K562 (cell line): ENCODE results near the gene RGL4. TPM values are rescaled to one million over a fixed set of nuclear protein-coding genes. Genes with fewer than 3 reads are reported as not detected.

Experiments
- ATAC-seq: fragments of 200-7000 bp; cut with Tn5 transposase; 3 replicates; pipeline ENCODE4 v1.9.1; 2020; ENCODE audit warnings: moderate library complexity
- BruUV-seq: library from RNA; stranded (reverse); fragments of 400-500 nt; replicated peaks from 2 replicates; lab custom pipeline; 2021; lab: Mats Ljungman, UMichigan
- CTCF ChIA-PET: fragments of 300-600 bp; formaldehyde crosslinking; extraction: SDS; loops from one replicate; lab custom pipeline; 2021; ENCODE audit warnings: low intra/inter-chr PET ratio; lab: Yijun Ruan, JAX
- POLR2A ChIA-PET: fragments of 300-600, 350-650 bp; sonication (Branson Sonifier 250); formaldehyde crosslinking; extraction: SDS; loops from one replicate; lab custom pipeline; 2021; ENCODE audit warnings: antibody characterized with exemption, inconsistent platforms; lab: Yijun Ruan, JAX
- DNase-seq, 4 experiments: peaks; one replicate each; pipeline versions ENCODE4 v3.0.0 to v3.0.0-alpha.2; 2011 to 2018; ENCODE audit warnings: low spot score in 3 of 4, mixed read lengths in 3 of 4; ENCODE audit errors: extremely low read depth in 1 of 4
- FAIRE-seq: peaks from 2 replicates; lab custom pipeline; 2011; peaks lifted over from hg19 to GRCh38; lab: Jason Lieb, UNC
- H2AFZ ChIP-seq: 2 replicates; pipeline ENCODE4 v1.6.0; 2011; ENCODE audit warnings: low read depth, low read length, control low read depth, inconsistent platforms
- H3K27ac ChIP-seq: fragments of 200-600 bp; 3 replicates; pipeline ENCODE4 v1.8.0; 2011; ENCODE audit warnings: low read depth, mild to moderate bottlenecking, control low read depth, inconsistent platforms, low read length, moderate library complexity, mixed read lengths; ENCODE audit errors: extremely low read depth
- H3K27me3 ChIP-seq, 2 experiments: fragments of 300-600 bp in 1 of 2; 2 replicates in 1 of 2; 3 replicates in 1 of 2; pipeline versions ENCODE4 v1.6.0 to v1.8.0; 2011; ENCODE audit warnings: inconsistent platforms in 2 of 2, low read length in 2 of 2, mild to moderate bottlenecking in 1 of 2, mixed read lengths in 1 of 2, moderate library complexity in 1 of 2; ENCODE audit not compliant: control insufficient read depth in 2 of 2, insufficient read depth in 2 of 2
- H3K36me3 ChIP-seq: fragments of 300-600 bp; 3 replicates; pipeline ENCODE4 v1.8.0; 2011; ENCODE audit warnings: mild to moderate bottlenecking, low read length, inconsistent platforms; ENCODE audit not compliant: control insufficient read depth, insufficient read depth
- H3K4me1 ChIP-seq, 2 experiments: fragments of 200-600 bp in 1 of 2; replicated peaks in 1 of 2; 2 replicates in 1 of 2; 3 replicates in 1 of 2; pipeline versions ENCODE4 v1.5.1 to v1.8.0; 2011; ENCODE audit warnings: inconsistent platforms in 2 of 2, low read length in 2 of 2, mild to moderate bottlenecking in 1 of 2, mixed read lengths in 1 of 2, moderate library complexity in 1 of 2; ENCODE audit not compliant: control insufficient read depth in 2 of 2, insufficient read depth in 2 of 2
- H3K4me2 ChIP-seq: 2 replicates; pipeline ENCODE4 v1.6.1; 2011; ENCODE audit warnings: low read length, control low read depth, inconsistent platforms, mixed read lengths; ENCODE audit not compliant: insufficient read depth
- H3K4me3 ChIP-seq: fragments of 200-600 bp; sonication (generic), shearing (Covaris generic); 2 replicates; pipeline ENCODE4 v1.5.1; 2016; ENCODE audit warnings: control low read depth, inconsistent platforms
- H3K79me2 ChIP-seq: fragments of 200-600 bp; 3 replicates; pipeline ENCODE4 v1.8.0; 2011; ENCODE audit warnings: low read length, inconsistent platforms; ENCODE audit not compliant: control insufficient read depth, insufficient read depth
- H3K9ac ChIP-seq, 2 experiments: 2 replicates each; pipeline versions ENCODE4 v1.6.0 to v1.6.1; 2011; ENCODE audit warnings: low read depth in 2 of 2, low read length in 2 of 2, control low read depth in 1 of 2, inconsistent platforms in 1 of 2, mild to moderate bottlenecking in 1 of 2, mixed read lengths in 1 of 2; ENCODE audit not compliant: insufficient read depth in 1 of 2
- H3K9me1 ChIP-seq: one replicate; pipeline ENCODE4 v1.6.0; 2011; ENCODE audit warnings: inconsistent platforms, mild to moderate bottlenecking, low read length, moderate library complexity; ENCODE audit not compliant: control insufficient read depth, insufficient read depth
- H3K9me3 ChIP-seq: replicated peaks from 2 replicates; pipeline ENCODE4 v1.5.1; 2011; ENCODE audit warnings: low read depth, low read length, inconsistent platforms; ENCODE audit not compliant: control insufficient read depth, insufficient read depth
- H4K20me1 ChIP-seq: replicated peaks from 2 replicates; pipeline ENCODE4 v1.6.1; 2011; ENCODE audit warnings: low read length, inconsistent platforms, mixed read lengths; ENCODE audit not compliant: control insufficient read depth, insufficient read depth
- E2F8 ChIP-seq: fragments of 450-650 bp; IDR thresholded peaks from 2 replicates; pipeline ENCODE4 v1.7.1; 2018; ENCODE audit warnings: mild to moderate bottlenecking, low read depth; ENCODE audit not compliant: partially characterized antibody
- FOXJ3 ChIP-seq: sonication (generic); formaldehyde crosslinking; IDR thresholded peaks from 2 replicates; pipeline ENCODE4 v1.4.0; 2020; ENCODE audit warnings: mild to moderate bottlenecking, missing genetic modification reagents
- MTF1 ChIP-seq: fragments of 250-450 bp; sonication (Bioruptor Pico); IDR thresholded peaks from 2 replicates; pipeline ENCODE4 v1.9.0; 2021; ENCODE audit warnings: moderate library complexity, mild to moderate bottlenecking, inconsistent platforms, borderline replicate concordance
- NRF1 ChIP-seq, 2 experiments: fragments of 450-650 bp; IDR thresholded peaks in 1 of 2; conservative IDR thresholded peaks in 1 of 2; 2 replicates each; pipeline ENCODE4 v1.6.1; 2014; ENCODE audit warnings: mild to moderate bottlenecking in 2 of 2
- WGBS: fragments of 100-300 bp; shearing (Covaris generic); methylation state at CpG from one replicate; pipeline ENCODE4 v1.1.6; 2016; ENCODE audit warnings: low coverage, mixed read lengths; ENCODE audit not compliant: insufficient coverage; ENCODE audit errors: missing lambda C conversion rate; 5-methylcytosine and 5-hydroxymethylcytosine counted together
- in situ Hi-C: fragments of 300-500 bp; cut with MboI; formaldehyde crosslinking; loops from 4 replicates; pipeline ENCODE4 v1.15.0; 2018; ENCODE audit warnings: inconsistent platforms, mixed read lengths
- intact Hi-C: fragments of 100-400 bp; cut with micrococcal nuclease; formaldehyde crosslinking; loops from 2 replicates; pipeline ENCODE4 v1.14.2; 2022
- polyA plus RNA-seq, 8 experiments: library from polyadenylated mRNA; depleted of rRNA in 4 of 8; stranded (reverse) in 5 of 8; unstranded in 3 of 8; fragments of >200 nt; fragmentation: Nextera tagmentation in 2 of 8; fragmentation: Illumina TruSeq in 1 of 8; extraction: Ambion mirVana in 2 of 8; extraction: Trizol in 1 of 8; gene quantifications; 2 replicates each; pipeline versions ENCODE4 v1.2.1 to v1.2.3, GENCODE V29; 2011 to 2014; ENCODE audit warnings: inconsistent platforms in 1 of 8, missing spikeins in 1 of 8
- total RNA-seq, 7 experiments: library from RNA; depleted of rRNA in 6 of 7; stranded (reverse); fragments of >200 nt in 6 of 7; fragmentation: Illumina TruSeq in 2 of 7; extraction: Trizol in 2 of 7; gene quantifications; 2 replicates each; pipeline versions ENCODE4 v1.2.1 to v1.2.3, GENCODE V29; 2011 to 2021; ENCODE audit warnings: low replicate concordance in 1 of 7
- TF ChIP-seq, protein P1 (sequence below): fragments of 450-650 bp; IDR thresholded peaks from 2 replicates; pipeline ENCODE4 v1.6.1; 2018; ENCODE audit warnings: mild to moderate bottlenecking, low read depth; ENCODE audit not compliant: partially characterized antibody
- TF ChIP-seq, protein P2 (sequence below): fragments of 250-450 bp; sonication (Bioruptor Pico); IDR thresholded peaks from 2 replicates; pipeline ENCODE4 v1.8.0; 2022; ENCODE audit warnings: inconsistent platforms, mild to moderate bottlenecking, moderate library complexity, borderline replicate concordance
- TF ChIP-seq, protein P3 (sequence below): fragments of 250-450 bp; sonication (Bioruptor Pico); IDR thresholded peaks from 2 replicates; pipeline ENCODE4 v1.4.0; 2020; ENCODE audit warnings: borderline replicate concordance
- TF ChIP-seq, protein P4 (sequence below), 2 experiments: fragments of 450-650 bp; IDR thresholded peaks; 2 replicates each; pipeline ENCODE4 v1.6.1; 2018; ENCODE audit warnings: mild to moderate bottlenecking in 2 of 2, low read depth in 1 of 2; ENCODE audit not compliant: partially characterized antibody in 2 of 2

RGL4 gene
- total and polyA plus RNA-seq, 9 of the 15 experiments (the other 6 are each of a cell fraction or from before 2014, with no cell fraction given): not detected

DNA sequence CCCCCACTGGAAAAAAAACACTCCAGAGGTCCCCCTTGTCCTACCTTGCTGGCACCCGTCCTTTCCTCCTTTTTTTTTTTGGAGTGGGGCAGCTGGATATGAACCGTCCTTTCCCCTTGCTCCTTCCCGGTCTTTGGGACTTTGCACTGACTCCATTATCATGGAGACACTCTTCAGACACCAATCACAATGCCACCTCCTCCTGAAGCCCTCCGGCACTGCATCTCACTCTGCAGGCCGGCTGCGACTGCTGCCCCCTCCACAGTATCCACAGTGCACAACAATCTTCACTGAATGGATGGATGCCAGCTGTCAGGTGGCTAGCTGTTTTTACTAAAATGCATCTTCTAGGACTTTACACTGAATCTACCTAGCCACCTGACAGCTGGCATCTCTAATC, 12.7 kb upstream of the RGL4 start:
- in situ Hi-C loops: loop anchor here (5.0 kb wide), 1 partner anchor 924 kb away; the partner anchor contains the start of gene GGT1
- no peak for ATAC-seq
- Histone ChIP-seq H3K36me3 (peaks cover 12% of the 10 kb centered on the region; the same call in 1 of the 3 replicates), H3K79me2 (no peaks in the 10 kb centered on the region), H3K9ac (no peak overlapping the region), H4K20me1 (no peaks in the 10 kb centered on the region), H3K4me2 (no peak overlapping the region), H3K27me3 (no peaks in the 10 kb centered on the region), H3K27ac (no peak overlapping the region), H2AFZ (no peak overlapping the region), H3K9me3 (no peaks in the 10 kb centered on the region), H3K4me1 (peaks cover 0 to 5% of the 10 kb centered on the region in 2 experiments; a peak in 2 of 5 replicates), H3K9me1 (no peaks in the 10 kb centered on the region), H3K4me3 (no peak overlapping the region)
- ChIA-PET CTCF (no interaction called here), POLR2A (no interaction called here)
- no peak for DNase-seq
- 56% methylated on average over 5 of the region's 6 CpGs for WGBS
- no TSS peak for BruUV-seq
- intact Hi-C loops: no loop called here
- FAIRE-seq: no peak
- TF ChIP-seq, protein P1, sequence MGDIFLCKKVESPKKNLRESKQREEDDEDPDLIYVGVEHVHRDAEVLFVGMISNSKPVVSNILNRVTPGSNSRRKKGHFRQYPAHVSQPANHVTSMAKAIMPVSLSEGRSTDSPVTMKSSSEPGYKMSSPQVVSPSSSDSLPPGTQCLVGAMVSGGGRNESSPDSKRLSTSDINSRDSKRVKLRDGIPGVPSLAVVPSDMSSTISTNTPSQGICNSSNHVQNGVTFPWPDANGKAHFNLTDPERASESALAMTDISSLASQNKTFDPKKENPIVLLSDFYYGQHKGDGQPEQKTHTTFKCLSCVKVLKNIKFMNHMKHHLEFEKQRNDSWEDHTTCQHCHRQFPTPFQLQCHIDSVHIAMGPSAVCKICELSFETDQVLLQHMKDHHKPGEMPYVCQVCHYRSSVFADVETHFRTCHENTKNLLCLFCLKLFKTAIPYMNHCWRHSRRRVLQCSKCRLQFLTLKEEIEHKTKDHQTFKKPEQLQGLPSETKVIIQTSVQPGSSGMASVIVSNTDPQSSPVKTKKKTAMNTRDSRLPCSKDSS: no peak
- TF ChIP-seq E2F8: no peak
- TF ChIP-seq, protein P2, sequence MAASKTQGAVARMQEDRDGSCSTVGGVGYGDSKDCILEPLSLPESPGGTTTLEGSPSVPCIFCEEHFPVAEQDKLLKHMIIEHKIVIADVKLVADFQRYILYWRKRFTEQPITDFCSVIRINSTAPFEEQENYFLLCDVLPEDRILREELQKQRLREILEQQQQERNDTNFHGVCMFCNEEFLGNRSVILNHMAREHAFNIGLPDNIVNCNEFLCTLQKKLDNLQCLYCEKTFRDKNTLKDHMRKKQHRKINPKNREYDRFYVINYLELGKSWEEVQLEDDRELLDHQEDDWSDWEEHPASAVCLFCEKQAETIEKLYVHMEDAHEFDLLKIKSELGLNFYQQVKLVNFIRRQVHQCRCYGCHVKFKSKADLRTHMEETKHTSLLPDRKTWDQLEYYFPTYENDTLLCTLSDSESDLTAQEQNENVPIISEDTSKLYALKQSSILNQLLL (CRISPR knock-in tag): no peak
- no peak for TF ChIP-seq FOXJ3 (CRISPR knock-in tag)
- TF ChIP-seq MTF1 (CRISPR knock-in tag): no peak
- TF ChIP-seq, protein P3, sequence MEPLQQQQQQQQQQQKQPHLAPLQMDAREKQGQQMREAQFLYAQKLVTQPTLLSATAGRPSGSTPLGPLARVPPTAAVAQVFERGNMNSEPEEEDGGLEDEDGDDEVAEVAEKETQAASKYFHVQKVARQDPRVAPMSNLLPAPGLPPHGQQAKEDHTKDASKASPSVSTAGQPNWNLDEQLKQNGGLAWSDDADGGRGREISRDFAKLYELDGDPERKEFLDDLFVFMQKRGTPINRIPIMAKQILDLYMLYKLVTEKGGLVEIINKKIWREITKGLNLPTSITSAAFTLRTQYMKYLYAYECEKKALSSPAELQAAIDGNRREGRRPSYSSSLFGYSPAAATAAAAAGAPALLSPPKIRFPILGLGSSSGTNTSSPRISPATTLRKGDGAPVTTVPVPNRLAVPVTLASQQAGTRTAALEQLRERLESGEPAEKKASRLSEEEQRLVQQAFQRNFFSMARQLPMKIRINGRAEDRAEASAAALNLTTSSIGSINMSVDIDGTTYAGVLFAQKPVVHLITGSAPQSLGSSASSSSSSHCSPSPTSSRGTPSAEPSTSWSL (CRISPR knock-in tag): no peak
- no peak for TF ChIP-seq NRF1 (conservative IDR thresholded peaks at IDR 0.05 in 1 of 2, IDR thresholded peaks at IDR 0.05 in 1 of 2)
- TF ChIP-seq, protein P4, sequence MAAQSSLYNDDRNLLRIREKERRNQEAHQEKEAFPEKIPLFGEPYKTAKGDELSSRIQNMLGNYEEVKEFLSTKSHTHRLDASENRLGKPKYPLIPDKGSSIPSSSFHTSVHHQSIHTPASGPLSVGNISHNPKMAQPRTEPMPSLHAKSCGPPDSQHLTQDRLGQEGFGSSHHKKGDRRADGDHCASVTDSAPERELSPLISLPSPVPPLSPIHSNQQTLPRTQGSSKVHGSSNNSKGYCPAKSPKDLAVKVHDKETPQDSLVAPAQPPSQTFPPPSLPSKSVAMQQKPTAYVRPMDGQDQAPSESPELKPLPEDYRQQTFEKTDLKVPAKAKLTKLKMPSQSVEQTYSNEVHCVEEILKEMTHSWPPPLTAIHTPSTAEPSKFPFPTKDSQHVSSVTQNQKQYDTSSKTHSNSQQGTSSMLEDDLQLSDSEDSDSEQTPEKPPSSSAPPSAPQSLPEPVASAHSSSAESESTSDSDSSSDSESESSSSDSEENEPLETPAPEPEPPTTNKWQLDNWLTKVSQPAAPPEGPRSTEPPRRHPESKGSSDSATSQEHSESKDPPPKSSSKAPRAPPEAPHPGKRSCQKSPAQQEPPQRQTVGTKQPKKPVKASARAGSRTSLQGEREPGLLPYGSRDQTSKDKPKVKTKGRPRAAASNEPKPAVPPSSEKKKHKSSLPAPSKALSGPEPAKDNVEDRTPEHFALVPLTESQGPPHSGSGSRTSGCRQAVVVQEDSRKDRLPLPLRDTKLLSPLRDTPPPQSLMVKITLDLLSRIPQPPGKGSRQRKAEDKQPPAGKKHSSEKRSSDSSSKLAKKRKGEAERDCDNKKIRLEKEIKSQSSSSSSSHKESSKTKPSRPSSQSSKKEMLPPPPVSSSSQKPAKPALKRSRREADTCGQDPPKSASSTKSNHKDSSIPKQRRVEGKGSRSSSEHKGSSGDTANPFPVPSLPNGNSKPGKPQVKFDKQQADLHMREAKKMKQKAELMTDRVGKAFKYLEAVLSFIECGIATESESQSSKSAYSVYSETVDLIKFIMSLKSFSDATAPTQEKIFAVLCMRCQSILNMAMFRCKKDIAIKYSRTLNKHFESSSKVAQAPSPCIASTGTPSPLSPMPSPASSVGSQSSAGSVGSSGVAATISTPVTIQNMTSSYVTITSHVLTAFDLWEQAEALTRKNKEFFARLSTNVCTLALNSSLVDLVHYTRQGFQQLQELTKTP (IDR thresholded peaks at IDR 0.05; ENCODE audit: low read depth in 1 of 2, partially characterized antibody in 2 of 2): no peak
